ENCODE data around the gene POLE2. TPM values are rescaled to one million over a fixed set of nuclear protein-coding genes. Genes with fewer than 3 reads are reported as not detected.
A peak's percentile ranks its signal among the peaks of the same experiment; 100 is the strongest.

POLE2 gene
- total and polyA plus RNA-seq, 2 of the 4 experiments (the other 2 are of a cell fraction): 12.2 to 12.3 TPM

DNA sequence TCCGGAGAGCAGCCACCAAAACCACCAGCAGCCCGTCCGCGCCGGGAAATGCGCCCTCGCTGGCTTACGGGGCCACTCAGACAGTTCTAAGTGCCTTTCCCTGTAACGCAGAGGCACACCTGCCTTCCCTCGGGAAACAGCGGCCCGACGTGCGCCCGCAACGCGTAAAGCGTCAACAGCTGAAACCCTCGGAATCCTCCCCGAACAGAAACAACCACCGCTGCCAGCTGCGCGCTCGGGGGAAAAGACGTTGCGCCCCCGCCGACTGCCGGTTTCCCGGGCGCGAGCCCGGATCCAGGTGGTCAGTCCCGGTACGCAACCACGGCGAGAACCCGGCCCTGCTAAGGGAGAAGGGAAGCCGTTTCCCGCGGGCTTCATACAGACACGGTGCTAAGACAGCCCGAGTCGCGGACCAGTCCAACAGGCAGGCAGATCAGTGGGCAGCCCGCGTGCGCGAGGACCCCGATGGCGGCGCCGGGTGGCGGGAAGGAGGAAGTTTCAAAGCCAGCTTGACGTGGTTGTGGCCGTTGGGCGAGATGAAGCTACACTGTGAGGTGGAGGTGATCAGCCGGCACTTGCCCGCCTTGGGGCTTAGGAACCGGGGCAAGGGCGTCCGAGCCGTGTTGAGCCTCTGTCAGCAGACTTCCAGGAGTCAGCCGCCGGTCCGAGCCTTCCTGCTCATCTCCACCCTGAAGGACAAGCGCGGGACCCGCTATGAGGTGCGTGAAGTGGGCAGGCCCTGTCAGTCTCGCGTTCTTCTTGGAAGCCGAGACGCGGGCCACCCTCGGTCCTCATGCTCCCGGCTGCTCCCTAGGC lies 89.3 kb downstream of the POLE2 start, which contains the start of gene LRR1:
LRR1 (plus strand) TSS at position 456 of the 816 bp plus-strand sequence; CDS start at position 537, 81 bp downstream.
- Histone ChIP-seq H2AK5ac (ENCODE audit: low read depth, low read length) (peak within 1 kb of the TSS; percentile 79), H4K20me1 (ENCODE audit: insufficient read depth, low read length) (no peaks in the 10 kb centered on the region), H3K4me1 (ENCODE audit: control insufficient read depth, insufficient read depth, low read length) (0 out of 2 replicates have a peak, but pooled peaks cover 2% of the 10 kb centered on the region), H3K4me3 (ENCODE audit: insufficient read depth, low read depth, low read length) (peak within 1 kb of the TSS; percentile 66), H3K36me3 (ENCODE audit: control insufficient read depth, insufficient read depth, low read length) (no peaks in the 10 kb centered on the region), H3K27ac (ENCODE audit: insufficient read depth, low read length) (peak within 1 kb of the TSS; percentile 90), H4K91ac (ENCODE audit: insufficient read depth, low read depth, low read length) (peak within 1 kb of the TSS; percentile 97), H4K8ac (ENCODE audit: low read depth in 2 of 2, low read length in 2 of 2) (peak within 1 kb of the TSS; percentile 69 to 99), H3K4me2 (ENCODE audit: low read depth, low read length) (peak within 1 kb of the TSS; percentile 97), H2BK20ac (ENCODE audit: low read depth, low read length) (peak within 1 kb of the TSS; percentile 24), H3K9me1 (ENCODE audit: insufficient read depth, low read length) (peaks cover 4% of the 10 kb centered on the region; the same call in 1 of the 2 replicates), H3K27me3 (ENCODE audit: control insufficient read depth, insufficient read depth, low read length) (no peaks in the 10 kb centered on the region), H3K4ac (ENCODE audit: low read depth, low read length) (peak within 1 kb of the TSS; percentile 84), H3K9ac (ENCODE audit: low read depth, low read length) (peak within 1 kb of the TSS; percentile 82), H3K18ac (ENCODE audit: low read depth, low read length) (peak within 1 kb of the TSS; percentile 74), H3K23ac (ENCODE audit: low read depth, low read length) (peak within 1 kb of the TSS; percentile 97), H2AFZ (replicated peaks; ENCODE audit: low read length, poor library complexity) (peak within 1 kb of the TSS; percentile 98), H2BK120ac (ENCODE audit: low read depth, low read length) (peak within 1 kb of the TSS; percentile 82), H3K14ac (replicated peaks; ENCODE audit: low read depth, low read length) (peak within 1 kb of the TSS; percentile 84), H2AK9ac (replicated peaks; ENCODE audit: low read depth, low read length, poor library complexity) (peak within 1 kb of the TSS; percentile 98), H4K5ac (ENCODE audit: low read depth, low read length) (peak within 1 kb of the TSS; percentile 67), H2BK5ac (ENCODE audit: low read depth, low read length, poor library complexity, severe bottlenecking) (peak within 1 kb of the TSS; percentile 94), H3K9me3 (ENCODE audit: control insufficient read depth, insufficient read depth, low read length) (no peaks in the 10 kb centered on the region), H2BK15ac (ENCODE audit: low read depth, low read length) (peak within 1 kb of the TSS; percentile 41; the same call in 2 of the 3 replicates), H3K56ac (ENCODE audit: extremely low read depth, insufficient read depth, low read length) (peak within 1 kb of the TSS; percentile 94), H3K79me1 (ENCODE audit: low read depth in 1 of 2, low read length in 2 of 2) (peaks cover 16 to 36% of the 10 kb centered on the region in 2 experiments)
- ChIA-PET POLR2A (ENCODE audit: unreplicated experiment) (no interaction called here), CTCF (interaction anchor here (0.6 to 2.0 kb wide), 2 partner anchors 11 to 16 kb away, joined by 3 to 7 read pairs; no protein-coding TSS in a partner anchor)
- dilution Hi-C loops (cut with HindIII; ENCODE audit: low sequenced_read_pairs, unreplicated experiment): no loop called here
- intact Hi-C loops (cut with micrococcal nuclease): no loop called here
- in situ Hi-C loops (cut with MboI; ENCODE audit: low sequenced_read_pairs): no loop called here
- BruUV-seq (replicated peaks): no TSS peak
- WGBS, 2 experiments (ENCODE audit: extremely low coverage in 2 of 2, insufficient read length in 1 of 2): 1% methylated on average over 36 of the region's 77 CpGs; no CpG with 5 or more reads in 1 of the 2 experiments
- DNase-seq (peak; percentile 82), ATAC-seq (ENCODE audit: low read depth) (peak; percentile 70)
- no peak for TF ChIP-seq FOS (IDR thresholded peaks at IDR 0.05; ENCODE audit: low read depth, low read length)
- peak; percentile 59; the same call in 1 of the 2 replicates for TF ChIP-seq MXI1 (IDR thresholded peaks at IDR 0.05; ENCODE audit: borderline replicate concordance, low read depth, low read length)
- TF ChIP-seq, protein P1, sequence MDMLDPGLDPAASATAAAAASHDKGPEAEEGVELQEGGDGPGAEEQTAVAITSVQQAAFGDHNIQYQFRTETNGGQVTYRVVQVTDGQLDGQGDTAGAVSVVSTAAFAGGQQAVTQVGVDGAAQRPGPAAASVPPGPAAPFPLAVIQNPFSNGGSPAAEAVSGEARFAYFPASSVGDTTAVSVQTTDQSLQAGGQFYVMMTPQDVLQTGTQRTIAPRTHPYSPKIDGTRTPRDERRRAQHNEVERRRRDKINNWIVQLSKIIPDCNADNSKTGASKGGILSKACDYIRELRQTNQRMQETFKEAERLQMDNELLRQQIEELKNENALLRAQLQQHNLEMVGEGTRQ (IDR thresholded peaks at IDR 0.05; ENCODE audit: low read depth, low read length): 0 out of 2 replicates have a peak, but pooled peaks have one; percentile 9
- no peak for TF ChIP-seq RAD21 (IDR thresholded peaks at IDR 0.05; ENCODE audit: low read length)
- TF ChIP-seq, protein P2, sequence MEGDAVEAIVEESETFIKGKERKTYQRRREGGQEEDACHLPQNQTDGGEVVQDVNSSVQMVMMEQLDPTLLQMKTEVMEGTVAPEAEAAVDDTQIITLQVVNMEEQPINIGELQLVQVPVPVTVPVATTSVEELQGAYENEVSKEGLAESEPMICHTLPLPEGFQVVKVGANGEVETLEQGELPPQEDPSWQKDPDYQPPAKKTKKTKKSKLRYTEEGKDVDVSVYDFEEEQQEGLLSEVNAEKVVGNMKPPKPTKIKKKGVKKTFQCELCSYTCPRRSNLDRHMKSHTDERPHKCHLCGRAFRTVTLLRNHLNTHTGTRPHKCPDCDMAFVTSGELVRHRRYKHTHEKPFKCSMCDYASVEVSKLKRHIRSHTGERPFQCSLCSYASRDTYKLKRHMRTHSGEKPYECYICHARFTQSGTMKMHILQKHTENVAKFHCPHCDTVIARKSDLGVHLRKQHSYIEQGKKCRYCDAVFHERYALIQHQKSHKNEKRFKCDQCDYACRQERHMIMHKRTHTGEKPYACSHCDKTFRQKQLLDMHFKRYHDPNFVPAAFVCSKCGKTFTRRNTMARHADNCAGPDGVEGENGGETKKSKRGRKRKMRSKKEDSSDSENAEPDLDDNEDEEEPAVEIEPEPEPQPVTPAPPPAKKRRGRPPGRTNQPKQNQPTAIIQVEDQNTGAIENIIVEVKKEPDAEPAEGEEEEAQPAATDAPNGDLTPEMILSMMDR (conservative IDR thresholded peaks at IDR 0.05; ENCODE audit: low read depth, low read length): no peak
- no peak for TF ChIP-seq RCOR1 (IDR thresholded peaks at IDR 0.05; ENCODE audit: insufficient replicate concordance, low read length)
- no peak for TF ChIP-seq CEBPB (IDR thresholded peaks at IDR 0.05; ENCODE audit: low read depth, low read length)
- TF ChIP-seq SMC3 (IDR thresholded peaks at IDR 0.05; ENCODE audit: low read depth, low read length): no peak
- TF ChIP-seq NFE2L2 (IDR thresholded peaks at IDR 0.05; ENCODE audit: low read depth, low read length): no peak
- TF ChIP-seq, protein P3, sequence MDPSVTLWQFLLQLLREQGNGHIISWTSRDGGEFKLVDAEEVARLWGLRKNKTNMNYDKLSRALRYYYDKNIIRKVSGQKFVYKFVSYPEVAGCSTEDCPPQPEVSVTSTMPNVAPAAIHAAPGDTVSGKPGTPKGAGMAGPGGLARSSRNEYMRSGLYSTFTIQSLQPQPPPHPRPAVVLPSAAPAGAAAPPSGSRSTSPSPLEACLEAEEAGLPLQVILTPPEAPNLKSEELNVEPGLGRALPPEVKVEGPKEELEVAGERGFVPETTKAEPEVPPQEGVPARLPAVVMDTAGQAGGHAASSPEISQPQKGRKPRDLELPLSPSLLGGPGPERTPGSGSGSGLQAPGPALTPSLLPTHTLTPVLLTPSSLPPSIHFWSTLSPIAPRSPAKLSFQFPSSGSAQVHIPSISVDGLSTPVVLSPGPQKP (IDR thresholded peaks at IDR 0.05; ENCODE audit: borderline replicate concordance, low read depth, low read length): no peak
- peak; percentile 74; the same call in 1 of the 2 replicates for TF ChIP-seq POLR2A (IDR thresholded peaks at IDR 0.05; ENCODE audit: low read depth, low read length)
- TF ChIP-seq BHLHE40 (IDR thresholded peaks at IDR 0.05; ENCODE audit: low read depth, low read length): no peak
- TF ChIP-seq CHD1 (IDR thresholded peaks at IDR 0.05; ENCODE audit: low read depth, low read length): no peak
- no peak for TF ChIP-seq RFX5 (IDR thresholded peaks at IDR 0.05; ENCODE audit: low read depth, low read length)

Measured in IMR-90 (cell line).